Prostate gland (tissue), 2 donors: Measurements from ENCODE around the gene UBALD2. TPM values are rescaled to one million over a fixed set of nuclear protein-coding genes. Genes with fewer than 3 reads are reported as not detected.

Experiments
- DNase-seq: peaks from one replicate; pipeline ENCODE4 v3.0.0-alpha.2; 2019; ENCODE audit warnings: low spot score
- H3K27ac ChIP-seq, 2 donors: fragments of 200-600 bp; sonication (generic); 2 replicates each; pipeline ENCODE4 v1.5.1; 2017 to 2019
- H3K27me3 ChIP-seq: fragments of 200-600 bp; sonication (generic); replicated peaks from 2 replicates; pipeline ENCODE4 v1.5.1; 2019; ENCODE audit not compliant: insufficient read depth
- H3K36me3 ChIP-seq, 2 donors: fragments of 200-600 bp; sonication (generic); 1 replicate in 1 of 2; 2 replicates in 1 of 2; pipeline versions ENCODE4 v1.5.1 to v1.8.1; 2017 to 2019
- H3K4me1 ChIP-seq: fragments of 200-600 bp; sonication (generic); replicated peaks from 2 replicates; pipeline ENCODE4 v1.5.1; 2019
- H3K4me3 ChIP-seq, 2 donors: fragments of 200-600 bp; sonication (generic); 2 replicates each; pipeline ENCODE4 v1.5.1; 2017 to 2019
- H3K9me3 ChIP-seq: fragments of 200-600 bp; sonication (generic); 2 replicates; pipeline ENCODE4 v1.5.1; 2017
- CTCF ChIP-seq, 4 experiments: fragments of 200-600 bp in 2 of 4; fragments of 450-650 bp in 2 of 4; sonication (generic) in 2 of 4; IDR thresholded peaks; 1 replicate in 3 of 4; 2 replicates in 1 of 4; pipeline ENCODE4 v1.5.1; 2016 to 2019; ENCODE audit warnings: antibody characterized with exemption in 4 of 4, mild to moderate bottlenecking in 2 of 4, moderate library complexity in 2 of 4
- POLR2A ChIP-seq: fragments of 450-650 bp; IDR thresholded peaks from one replicate; pipeline ENCODE4 v1.6.1; 2016; ENCODE audit warnings: antibody characterized with exemption, mild to moderate bottlenecking
- POLR2AphosphoS5 ChIP-seq: sonication (generic); formaldehyde crosslinking; IDR thresholded peaks from one replicate; pipeline ENCODE4 v1.6.1; 2017; ENCODE audit warnings: antibody characterized with exemption
- WGBS: methylation state at CpG from one replicate; pipeline ENCODE4 v1.1.5; 2018; 5-methylcytosine and 5-hydroxymethylcytosine counted together
- intact Hi-C: fragments of 100-400 bp; cut with DNase I; formaldehyde crosslinking; loops from one replicate; pipeline ENCODE4 v1.14.2; 2022
- total RNA-seq, 2 donors: library from RNA; depleted of rRNA; stranded (reverse); fragments of >200 nt; gene quantifications; one replicate each; pipeline ENCODE4 v1.1.0, GENCODE V29; 2016

Gene UBALD2
- total RNA-seq, 2 donors from 2014 or later, result 19.4 to 19.7 TPM

GRCh38 chr17:76260220-76260619, 4.9 kb upstream of the UBALD2 start:
- WGBS, result 90% methylated on average over 3 of the region's 7 CpGs
- H3K27ac ChIP-seq, result no peak overlapping the region
- intact Hi-C loops, result no loop called here
- H3K27me3 ChIP-seq, result no peaks in the 10 kb centered on the region
- H3K9me3 ChIP-seq, result no peaks in the 10 kb centered on the region
- TF ChIP-seq CTCF (IDR thresholded peaks at IDR 0.05) (no peak), POLR2AphosphoS5 (no peak), POLR2A (no peak)
- H3K36me3 ChIP-seq, result no peaks in the 10 kb centered on the region
- no peak overlapping the region for H3K4me3 ChIP-seq
- H3K4me1 ChIP-seq, result peaks cover 16% of the 10 kb centered on the region
- no peak for DNase-seq

GRCh38 chr17:76260669-76261068, 4.5 kb upstream of the UBALD2 start:
- WGBS, result 77% methylated on average over 5 of the region's 5 CpGs
- H3K4me3 ChIP-seq, result no peak overlapping the region
- no peaks in the 10 kb centered on the region for H3K27me3 ChIP-seq
- no peaks in the 10 kb centered on the region for H3K9me3 ChIP-seq
- peaks cover 16% of the 10 kb centered on the region for H3K4me1 ChIP-seq
- no peak for TF ChIP-seq POLR2AphosphoS5
- no peak for TF ChIP-seq POLR2A
- no peak for TF ChIP-seq CTCF (IDR thresholded peaks at IDR 0.05)
- DNase-seq, result no peak
- intact Hi-C loops, result no loop called here
- no peaks in the 10 kb centered on the region for H3K36me3 ChIP-seq
- H3K27ac ChIP-seq, result no peak overlapping the region

GRCh38 chr17:76261421-76262215, 3.5 kb upstream of the UBALD2 start:
- no peak overlapping the region for H3K4me3 ChIP-seq
- TF ChIP-seq CTCF (IDR thresholded peaks at IDR 0.05) (no peak), POLR2A (no peak), POLR2AphosphoS5 (no peak)
- no peaks in the 10 kb centered on the region for H3K36me3 ChIP-seq
- peak overlapping the region; percentile 93 to 95 for H3K27ac ChIP-seq
- DNase-seq, result no peak
- intact Hi-C loops, result no loop called here
- H3K27me3 ChIP-seq, result no peaks in the 10 kb centered on the region
- no peaks in the 10 kb centered on the region for H3K9me3 ChIP-seq
- WGBS, result 90% methylated on average over 23 of the region's 23 CpGs
- H3K4me1 ChIP-seq, result peaks cover 16% of the 10 kb centered on the region

- peak; percentile 71 for DNase-seq
- WGBS, result 37% methylated on average over 9 of the region's 9 CpGs
- Histone ChIP-seq H3K27ac (peak overlapping the region; percentile 93 to 95), H3K4me3 (no peak overlapping the region), H3K9me3 (no peaks in the 10 kb centered on the region), H3K27me3 (no peaks in the 10 kb centered on the region), H3K36me3 (no peaks in the 10 kb centered on the region), H3K4me1 (peaks cover 23% of the 10 kb centered on the region)
- TF ChIP-seq POLR2AphosphoS5 (peak; percentile 81), CTCF (IDR thresholded peaks at IDR 0.05) (no peak), POLR2A (peak; percentile 44)
- intact Hi-C loops, result no loop called here
These were observed 2.3 kb upstream of the UBALD2 start for GRCh38 chr17:76262732-76263344.

- peaks cover 30% of the 10 kb centered on the region for H3K4me1 ChIP-seq
- intact Hi-C loops, result no loop called here
- no peaks in the 10 kb centered on the region for H3K9me3 ChIP-seq
- no peak for DNase-seq
- H3K27me3 ChIP-seq, result no peaks in the 10 kb centered on the region
- no peak for TF ChIP-seq POLR2A
- TF ChIP-seq CTCF (IDR thresholded peaks at IDR 0.05), result no peak
- no peak for TF ChIP-seq POLR2AphosphoS5
- H3K27ac ChIP-seq, result peak overlapping the region; percentile 93 to 95
- no peaks in the 10 kb centered on the region for H3K36me3 ChIP-seq
- 94% methylated on average over 5 of the region's 5 CpGs for WGBS
- H3K4me3 ChIP-seq, result no peak overlapping the region
These were observed 1.3 kb upstream of the UBALD2 start for GRCh38 chr17:76263896-76264295.
